ENCODE measurements around the gene GALM. TPM values are rescaled to one million over a fixed set of nuclear protein-coding genes. Genes with fewer than 3 reads are reported as not detected.

GALM gene
- total RNA-seq, 1 experiment from 2014 or later: 22.7 TPM

DNA sequence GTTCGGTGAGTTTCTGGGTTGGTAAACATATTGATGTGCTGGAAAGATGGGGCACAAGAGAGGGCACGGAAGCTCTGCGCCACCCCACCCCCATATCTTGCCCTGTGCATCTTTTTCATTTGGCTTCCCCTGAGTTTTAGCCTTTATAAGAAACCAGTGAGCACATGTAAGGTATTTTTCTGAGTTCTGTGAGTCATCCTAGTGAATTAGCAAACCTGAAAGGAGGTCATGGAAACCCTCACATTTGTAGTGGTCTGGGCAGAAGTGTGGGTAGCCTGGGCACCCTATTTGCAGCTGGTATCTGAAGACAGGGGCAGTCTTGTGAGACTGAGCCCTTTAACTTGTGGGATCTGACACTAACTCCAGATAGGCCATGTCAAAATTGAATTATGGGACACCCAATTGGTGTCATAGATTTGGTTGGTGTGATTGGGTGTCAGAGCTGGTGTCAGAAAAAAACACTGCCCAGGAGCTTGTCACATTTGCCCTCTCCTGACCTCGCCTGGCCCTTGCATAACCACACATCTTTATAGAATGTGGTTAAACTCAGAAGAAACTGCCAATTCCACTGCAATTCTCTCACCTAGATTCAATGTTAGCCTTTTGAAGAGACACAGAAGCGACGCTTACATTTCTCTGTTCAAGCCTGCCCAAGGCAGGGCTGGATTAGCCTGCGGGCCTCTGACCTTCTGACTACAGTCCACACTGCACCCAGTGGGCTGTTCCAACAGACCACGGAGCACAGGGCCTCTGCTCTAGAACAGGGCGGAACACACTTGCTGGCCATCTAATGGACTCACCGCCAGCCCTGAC is 12.0 kb upstream of the GALM start:
- DNase-seq (no peak), ATAC-seq (no peak)
- no peak overlapping the region for H3K4me2 ChIP-seq (ENCODE audit: low read length)
- no peaks in the 10 kb centered on the region for H3K9me3 ChIP-seq (ENCODE audit: low read length)
- H3K9ac ChIP-seq (ENCODE audit: low read length): no peak overlapping the region
- BruUV-seq (replicated peaks): no TSS peak
- no peaks in the 10 kb centered on the region for H3F3A ChIP-seq (ENCODE audit: low read length, unreplicated experiment)
- intact Hi-C loops (cut with micrococcal nuclease): no loop called here
- ChIA-PET POLR2A (ENCODE audit: unreplicated experiment) (no interaction called here), CTCF (no interaction called here)
- no peaks in the 10 kb centered on the region for H3K79me2 ChIP-seq (ENCODE audit: low read length)
- no peaks in the 10 kb centered on the region for H3K9me2 ChIP-seq (replicated peaks; ENCODE audit: low read length)
- no peak overlapping the region for H3K27ac ChIP-seq (ENCODE audit: low read length)
- no peaks in the 10 kb centered on the region for H3K36me3 ChIP-seq (ENCODE audit: low read depth, low read length)
- H3K4me3 ChIP-seq (ENCODE audit: low read length): no peak overlapping the region
- no peaks in the 10 kb centered on the region for H3K27me3 ChIP-seq (ENCODE audit: low read length)
- H3K4me1 ChIP-seq (ENCODE audit: insufficient read depth, low read length): no peaks in the 10 kb centered on the region
- H4K20me1 ChIP-seq (ENCODE audit: low read length): no peaks in the 10 kb centered on the region
- TF ChIP-seq EZH2 (IDR thresholded peaks at IDR 0.05; ENCODE audit: low read length, unreplicated experiment) (no peak), EZH2phosphoT487 (IDR thresholded peaks at IDR 0.05; ENCODE audit: borderline replicate concordance, low read length) (no peak)
- TF ChIP-seq, protein P1, sequence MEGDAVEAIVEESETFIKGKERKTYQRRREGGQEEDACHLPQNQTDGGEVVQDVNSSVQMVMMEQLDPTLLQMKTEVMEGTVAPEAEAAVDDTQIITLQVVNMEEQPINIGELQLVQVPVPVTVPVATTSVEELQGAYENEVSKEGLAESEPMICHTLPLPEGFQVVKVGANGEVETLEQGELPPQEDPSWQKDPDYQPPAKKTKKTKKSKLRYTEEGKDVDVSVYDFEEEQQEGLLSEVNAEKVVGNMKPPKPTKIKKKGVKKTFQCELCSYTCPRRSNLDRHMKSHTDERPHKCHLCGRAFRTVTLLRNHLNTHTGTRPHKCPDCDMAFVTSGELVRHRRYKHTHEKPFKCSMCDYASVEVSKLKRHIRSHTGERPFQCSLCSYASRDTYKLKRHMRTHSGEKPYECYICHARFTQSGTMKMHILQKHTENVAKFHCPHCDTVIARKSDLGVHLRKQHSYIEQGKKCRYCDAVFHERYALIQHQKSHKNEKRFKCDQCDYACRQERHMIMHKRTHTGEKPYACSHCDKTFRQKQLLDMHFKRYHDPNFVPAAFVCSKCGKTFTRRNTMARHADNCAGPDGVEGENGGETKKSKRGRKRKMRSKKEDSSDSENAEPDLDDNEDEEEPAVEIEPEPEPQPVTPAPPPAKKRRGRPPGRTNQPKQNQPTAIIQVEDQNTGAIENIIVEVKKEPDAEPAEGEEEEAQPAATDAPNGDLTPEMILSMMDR (conservative IDR thresholded peaks at IDR 0.05; ENCODE audit: low read depth, low read length): no peak
- no peak overlapping the region for H2AFZ ChIP-seq (ENCODE audit: low read length)

DNA sequence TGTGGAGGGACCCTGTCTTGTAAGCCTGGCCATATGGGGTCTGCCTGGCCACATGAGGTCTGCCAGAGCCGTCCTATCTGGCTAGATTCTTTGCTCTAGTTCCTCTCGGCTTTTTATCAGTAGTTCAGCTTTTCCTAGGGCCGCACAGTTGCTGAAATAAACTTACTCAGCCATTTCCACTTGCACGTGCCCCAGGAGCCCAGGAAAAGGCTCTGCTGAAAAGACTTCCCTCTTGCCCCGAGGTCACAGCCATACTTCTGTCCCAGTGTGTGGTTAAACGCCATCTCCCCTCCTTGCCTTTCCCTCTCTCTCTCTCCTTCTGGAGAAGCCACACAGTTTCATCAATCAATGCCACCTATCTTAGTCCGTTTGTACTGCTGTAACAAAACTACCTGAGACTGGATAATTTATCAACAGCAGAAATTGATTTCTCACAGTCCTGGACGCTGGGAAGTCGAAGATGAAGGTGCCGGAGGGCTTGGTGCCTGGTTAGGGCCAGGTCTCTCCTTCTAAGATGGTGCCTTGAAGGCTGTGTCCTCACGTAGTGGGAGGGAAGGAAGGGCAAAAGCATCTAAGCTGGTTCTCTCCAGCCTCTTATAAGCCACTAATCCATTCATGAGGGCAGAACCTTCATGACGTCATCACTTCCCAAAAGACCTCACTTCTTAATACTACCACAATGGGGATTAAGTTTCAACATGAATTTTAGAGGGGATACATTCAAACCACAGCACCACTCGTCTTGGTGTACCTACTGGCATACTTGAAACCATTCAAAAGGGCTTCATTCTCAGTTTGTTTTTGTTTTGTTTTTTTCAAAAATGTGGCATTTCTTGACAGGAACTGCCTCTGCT is 11.2 kb upstream of the GALM start:
- DNase-seq (no peak), ATAC-seq (no peak)
- intact Hi-C loops (cut with micrococcal nuclease): no loop called here
- Histone ChIP-seq H3K79me2 (ENCODE audit: low read length) (no peaks in the 10 kb centered on the region), H4K20me1 (ENCODE audit: low read length) (no peaks in the 10 kb centered on the region), H3K4me2 (ENCODE audit: low read length) (no peak overlapping the region), H3K9me2 (replicated peaks; ENCODE audit: low read length) (no peaks in the 10 kb centered on the region), H3F3A (ENCODE audit: low read length, unreplicated experiment) (no peaks in the 10 kb centered on the region), H3K4me1 (ENCODE audit: insufficient read depth, low read length) (no peaks in the 10 kb centered on the region), H3K9ac (ENCODE audit: low read length) (no peak overlapping the region), H3K27me3 (ENCODE audit: low read length) (no peaks in the 10 kb centered on the region), H3K36me3 (ENCODE audit: low read depth, low read length) (no peaks in the 10 kb centered on the region), H3K9me3 (ENCODE audit: low read length) (no peaks in the 10 kb centered on the region), H3K27ac (ENCODE audit: low read length) (no peak overlapping the region), H3K4me3 (ENCODE audit: low read length) (no peak overlapping the region), H2AFZ (ENCODE audit: low read length) (no peak overlapping the region)
- TF ChIP-seq EZH2phosphoT487 (IDR thresholded peaks at IDR 0.05; ENCODE audit: borderline replicate concordance, low read length): no peak
- TF ChIP-seq, protein P1 (conservative IDR thresholded peaks at IDR 0.05; ENCODE audit: low read depth, low read length): no peak
- TF ChIP-seq EZH2 (IDR thresholded peaks at IDR 0.05; ENCODE audit: low read length, unreplicated experiment): no peak
- CTCF ChIA-PET: no interaction called here
- POLR2A ChIA-PET (ENCODE audit: unreplicated experiment): no interaction called here
- BruUV-seq (replicated peaks): no TSS peak

Data from PC-3 (cell line).